ENCODE measurements around the gene URGCP.

DNA sequence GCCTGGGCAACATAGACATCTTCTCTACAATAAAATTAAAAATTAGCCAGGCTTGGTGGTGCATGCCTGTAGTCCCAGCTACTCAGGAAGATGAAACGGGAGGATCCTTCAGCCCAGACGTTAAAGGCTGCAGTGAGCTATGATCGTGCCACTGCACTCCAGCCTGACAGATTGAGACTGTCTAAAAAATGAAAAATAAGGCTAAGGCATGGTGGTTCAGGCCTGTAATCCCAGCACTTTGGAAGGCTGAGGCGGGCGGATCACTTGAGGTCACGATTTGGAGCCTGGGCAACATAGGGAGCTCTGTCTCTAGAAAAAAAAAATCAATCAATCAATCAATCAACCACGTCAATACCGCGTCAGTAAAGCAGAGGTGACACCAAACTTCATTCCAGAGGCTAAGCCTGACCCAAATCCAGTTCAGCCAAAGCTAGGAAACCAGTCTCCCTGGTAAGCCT lies 68.2 kb downstream of the URGCP start:
- TF ChIP-seq, protein P1, sequence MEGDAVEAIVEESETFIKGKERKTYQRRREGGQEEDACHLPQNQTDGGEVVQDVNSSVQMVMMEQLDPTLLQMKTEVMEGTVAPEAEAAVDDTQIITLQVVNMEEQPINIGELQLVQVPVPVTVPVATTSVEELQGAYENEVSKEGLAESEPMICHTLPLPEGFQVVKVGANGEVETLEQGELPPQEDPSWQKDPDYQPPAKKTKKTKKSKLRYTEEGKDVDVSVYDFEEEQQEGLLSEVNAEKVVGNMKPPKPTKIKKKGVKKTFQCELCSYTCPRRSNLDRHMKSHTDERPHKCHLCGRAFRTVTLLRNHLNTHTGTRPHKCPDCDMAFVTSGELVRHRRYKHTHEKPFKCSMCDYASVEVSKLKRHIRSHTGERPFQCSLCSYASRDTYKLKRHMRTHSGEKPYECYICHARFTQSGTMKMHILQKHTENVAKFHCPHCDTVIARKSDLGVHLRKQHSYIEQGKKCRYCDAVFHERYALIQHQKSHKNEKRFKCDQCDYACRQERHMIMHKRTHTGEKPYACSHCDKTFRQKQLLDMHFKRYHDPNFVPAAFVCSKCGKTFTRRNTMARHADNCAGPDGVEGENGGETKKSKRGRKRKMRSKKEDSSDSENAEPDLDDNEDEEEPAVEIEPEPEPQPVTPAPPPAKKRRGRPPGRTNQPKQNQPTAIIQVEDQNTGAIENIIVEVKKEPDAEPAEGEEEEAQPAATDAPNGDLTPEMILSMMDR (IDR thresholded peaks at IDR 0.05), result no peak
- TF ChIP-seq GABPA (IDR thresholded peaks at IDR 0.05; ENCODE audit: low read depth) (no peak), TAF1 (IDR thresholded peaks at IDR 0.05; ENCODE audit: borderline replicate concordance, low read depth, low read length) (no peak), FOSL2 (IDR thresholded peaks at IDR 0.05; ENCODE audit: borderline replicate concordance, low read depth) (no peak)
- TF ChIP-seq, protein P2, sequence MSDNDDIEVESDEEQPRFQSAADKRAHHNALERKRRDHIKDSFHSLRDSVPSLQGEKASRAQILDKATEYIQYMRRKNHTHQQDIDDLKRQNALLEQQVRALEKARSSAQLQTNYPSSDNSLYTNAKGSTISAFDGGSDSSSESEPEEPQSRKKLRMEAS (IDR thresholded peaks at IDR 0.05; ENCODE audit: low read depth), result no peak
- TF ChIP-seq, protein P3, sequence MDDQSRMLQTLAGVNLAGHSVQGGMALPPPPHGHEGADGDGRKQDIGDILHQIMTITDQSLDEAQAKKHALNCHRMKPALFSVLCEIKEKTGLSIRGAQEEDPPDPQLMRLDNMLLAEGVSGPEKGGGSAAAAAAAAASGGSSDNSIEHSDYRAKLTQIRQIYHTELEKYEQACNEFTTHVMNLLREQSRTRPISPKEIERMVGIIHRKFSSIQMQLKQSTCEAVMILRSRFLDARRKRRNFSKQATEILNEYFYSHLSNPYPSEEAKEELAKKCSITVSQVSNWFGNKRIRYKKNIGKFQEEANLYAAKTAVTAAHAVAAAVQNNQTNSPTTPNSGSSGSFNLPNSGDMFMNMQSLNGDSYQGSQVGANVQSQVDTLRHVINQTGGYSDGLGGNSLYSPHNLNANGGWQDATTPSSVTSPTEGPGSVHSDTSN (IDR thresholded peaks at IDR 0.05), result no peak

Data from SK-N-SH (cell line).